AG09319 (cell line): Measurements from ENCODE around the gene CBX7.

Experiments
- DNase-seq: peaks from one replicate; pipeline ENCODE4 v3.0.0-alpha.2; 2010; ENCODE audit warnings: low read depth; ENCODE audit errors: extremely low read depth
- TF ChIP-seq, protein P1 (sequence below): IDR thresholded peaks from 2 replicates; pipeline ENCODE4 v1.5.1; 2011; ENCODE audit warnings: low read depth, mild to moderate bottlenecking, inconsistent platforms, low read length, moderate library complexity

The CBX7 gene

GRCh38 chr22:39103431-39103830 is 49.0 kb downstream of the CBX7 start:
- no peak for DNase-seq
- TF ChIP-seq, protein P1, sequence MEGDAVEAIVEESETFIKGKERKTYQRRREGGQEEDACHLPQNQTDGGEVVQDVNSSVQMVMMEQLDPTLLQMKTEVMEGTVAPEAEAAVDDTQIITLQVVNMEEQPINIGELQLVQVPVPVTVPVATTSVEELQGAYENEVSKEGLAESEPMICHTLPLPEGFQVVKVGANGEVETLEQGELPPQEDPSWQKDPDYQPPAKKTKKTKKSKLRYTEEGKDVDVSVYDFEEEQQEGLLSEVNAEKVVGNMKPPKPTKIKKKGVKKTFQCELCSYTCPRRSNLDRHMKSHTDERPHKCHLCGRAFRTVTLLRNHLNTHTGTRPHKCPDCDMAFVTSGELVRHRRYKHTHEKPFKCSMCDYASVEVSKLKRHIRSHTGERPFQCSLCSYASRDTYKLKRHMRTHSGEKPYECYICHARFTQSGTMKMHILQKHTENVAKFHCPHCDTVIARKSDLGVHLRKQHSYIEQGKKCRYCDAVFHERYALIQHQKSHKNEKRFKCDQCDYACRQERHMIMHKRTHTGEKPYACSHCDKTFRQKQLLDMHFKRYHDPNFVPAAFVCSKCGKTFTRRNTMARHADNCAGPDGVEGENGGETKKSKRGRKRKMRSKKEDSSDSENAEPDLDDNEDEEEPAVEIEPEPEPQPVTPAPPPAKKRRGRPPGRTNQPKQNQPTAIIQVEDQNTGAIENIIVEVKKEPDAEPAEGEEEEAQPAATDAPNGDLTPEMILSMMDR = no peak

- no peak for DNase-seq
- TF ChIP-seq, protein P1 = no peak
Measured at GRCh38 chr22:39101226-39101625, 51.3 kb downstream of the CBX7 start.

- TF ChIP-seq, protein P1 = no peak
- DNase-seq = no peak
Measured at GRCh38 chr22:39098576-39098975, 53.9 kb downstream of the CBX7 start.

DNA sequence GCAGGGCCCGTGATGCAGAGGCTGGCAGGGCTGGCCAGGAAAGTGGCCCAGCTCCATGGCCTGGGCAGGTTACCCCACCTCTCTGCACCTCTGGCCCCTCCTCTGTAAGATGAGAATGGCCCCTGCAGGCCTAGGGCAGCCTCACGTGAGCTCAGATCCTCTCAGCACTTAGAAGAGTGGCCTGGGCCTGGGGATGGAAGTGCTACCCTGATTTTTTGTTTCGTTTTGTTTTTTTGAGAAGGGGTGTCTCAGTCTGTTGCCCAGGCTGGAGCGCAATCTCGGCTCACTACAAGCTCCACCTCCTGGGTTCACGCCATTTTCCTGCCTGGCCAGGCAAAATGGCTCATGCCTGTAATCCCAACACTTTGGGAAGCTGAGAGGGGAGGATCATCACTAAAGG is 54.5 kb downstream of the CBX7 start:
- TF ChIP-seq, protein P1 = no peak
- no peak for DNase-seq

- no peak for DNase-seq
- TF ChIP-seq, protein P1 = no peak
Measured at GRCh38 chr22:39097098-39098020, 55.1 kb downstream of the CBX7 start, which contains the start of gene APOBEC3H. TSS of gene APOBEC3H (plus strand) at chr22:39097244. CDS start at chr22:39100279, 3,035 bp downstream.

DNA sequence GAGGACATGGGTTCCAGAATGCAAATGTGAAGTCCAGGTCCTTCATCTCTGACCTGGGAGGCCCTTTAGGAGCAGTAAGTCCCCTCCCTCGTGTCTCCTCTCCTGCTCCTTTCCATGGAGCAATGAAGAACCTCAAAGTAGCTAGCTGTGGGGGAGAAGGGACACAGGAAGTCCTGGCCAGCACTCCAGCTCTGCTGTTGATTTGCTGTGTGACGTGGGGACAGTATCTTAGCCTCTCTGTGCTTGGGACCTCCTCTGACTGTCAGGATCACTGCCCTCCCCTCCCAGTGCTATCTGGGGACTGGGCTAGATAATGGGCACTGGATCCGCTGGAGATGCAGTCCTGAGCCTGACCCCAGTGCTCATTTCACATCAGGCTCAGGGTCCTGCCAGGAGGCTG is 56.5 kb downstream of the CBX7 start:
- TF ChIP-seq, protein P1 = no peak
- DNase-seq = no peak

DNA sequence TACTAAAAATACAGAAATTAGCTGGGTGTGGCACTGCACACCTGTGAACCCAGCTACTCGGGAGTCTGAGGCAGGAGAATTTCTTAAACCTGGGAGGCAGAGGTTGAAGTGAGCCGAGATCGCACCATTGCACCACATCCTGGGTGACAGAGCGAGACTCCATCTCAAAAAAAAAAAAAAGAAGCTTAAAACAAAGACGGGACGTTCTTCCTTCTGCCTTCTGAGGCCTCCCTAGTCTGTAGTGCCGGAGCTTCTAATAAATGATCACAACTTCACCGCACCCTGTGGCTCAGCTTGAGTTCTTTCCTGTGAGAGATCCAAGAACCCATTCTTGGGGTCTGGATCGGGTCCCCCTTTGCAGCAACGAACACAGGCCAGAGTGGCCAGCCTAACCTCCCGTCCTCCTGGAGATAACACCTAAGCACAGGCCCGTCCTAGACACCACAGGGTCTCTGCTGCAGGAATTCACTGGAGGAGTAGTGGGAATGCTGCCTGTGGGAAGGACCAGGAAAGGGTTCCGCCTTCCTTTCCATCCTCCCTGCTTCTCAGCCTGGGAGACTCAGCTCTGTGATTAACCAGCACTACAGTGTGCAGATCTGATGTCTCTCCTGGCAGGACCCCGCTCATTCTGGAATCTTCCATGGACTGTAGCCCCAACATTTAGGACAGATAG is 57.6 kb downstream of the CBX7 start:
- TF ChIP-seq, protein P1 = no peak
- DNase-seq = no peak
